Measurements from ENCODE around the gene MRPS9. TPM values are rescaled to one million over a fixed set of nuclear protein-coding genes. Genes with fewer than 3 reads are reported as not detected.
A peak's percentile ranks its signal among the peaks of the same experiment; 100 is the strongest.

MRPS9 gene
- total and polyA plus RNA-seq, 2 experiments from 2014 or later, result 12.8 to 22.2 TPM

DNA sequence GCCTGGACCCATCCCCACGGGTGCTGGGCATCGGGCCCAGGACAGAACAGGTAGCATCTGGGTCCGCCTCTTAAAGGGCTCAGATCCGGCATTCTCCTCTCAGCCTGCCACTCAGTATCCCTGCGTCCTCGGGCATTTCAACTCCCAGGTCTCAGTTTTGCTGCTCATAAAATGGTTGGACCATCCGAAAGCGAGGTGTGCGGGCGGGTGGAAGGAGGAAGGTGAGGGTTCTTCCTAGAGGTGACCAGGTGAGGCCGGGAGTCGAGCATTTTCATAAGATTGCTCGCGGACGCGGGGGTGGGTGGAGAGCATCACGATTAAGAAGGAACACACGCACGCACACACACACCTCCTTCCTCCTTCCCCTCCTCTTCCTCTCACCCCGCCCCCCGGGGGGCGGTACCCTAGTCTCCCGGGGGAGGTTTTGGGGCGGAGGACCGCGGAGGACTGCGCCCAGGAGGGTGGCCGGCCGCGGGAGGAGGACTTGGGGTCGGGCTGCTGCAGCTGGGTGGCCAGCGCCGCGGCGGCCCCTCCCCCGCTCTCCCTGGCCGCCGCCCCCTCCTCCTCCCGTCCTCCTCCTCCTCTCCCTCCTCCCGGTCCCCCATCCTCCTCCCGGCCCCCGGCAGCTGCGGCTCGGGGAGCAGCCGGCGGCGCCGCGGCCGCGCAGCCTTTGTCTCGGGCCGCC, 105.7 kb downstream of the MRPS9 start:
- no peak for TF ChIP-seq EZH2phosphoT487 (IDR thresholded peaks at IDR 0.05; ENCODE audit: insufficient read depth, low read depth)
- TF ChIP-seq EZH2 (IDR thresholded peaks at IDR 0.05; ENCODE audit: insufficient read depth, poor library complexity, severe bottlenecking), result peak; percentile 84
- H3K4me3 ChIP-seq, result peak overlapping the region; percentile 63
- no peaks in the 10 kb centered on the region for H3F3A ChIP-seq (ENCODE audit: insufficient read depth)
- no peaks in the 10 kb centered on the region for H3K9me2 ChIP-seq (ENCODE audit: insufficient read depth)
- WGBS, 2 experiments (ENCODE audit: low coverage in 1 of 2, low lambda C conversion rate in 2 of 2, missing lambda C conversion rate in 2 of 2), result 3 to 4% methylated on average over 24 to 51 of the region's 53 CpGs
- peak overlapping the region; percentile 62 for H2AFZ ChIP-seq
- no peak overlapping the region for H3K27ac ChIP-seq
- in situ Hi-C loops (cut with MboI), result no loop called here
- H3K36me3 ChIP-seq (ENCODE audit: low read depth), result no peaks in the 10 kb centered on the region
- no peaks in the 10 kb centered on the region for H3K9me3 ChIP-seq (ENCODE audit: low read depth)
- peaks cover 5% of the 10 kb centered on the region; the same call in 1 of the 2 replicates for H3K4me1 ChIP-seq (ENCODE audit: insufficient read depth)
- peak; percentile 3 for DNase-seq
- H3K27me3 ChIP-seq (replicated peaks; ENCODE audit: insufficient read depth), result peaks cover 46% of the 10 kb centered on the region
- H3K9ac ChIP-seq, result no peak overlapping the region
- H3K79me2 ChIP-seq (ENCODE audit: insufficient read depth), result no peaks in the 10 kb centered on the region
- H4K20me1 ChIP-seq (ENCODE audit: insufficient read depth), result no peaks in the 10 kb centered on the region
- H3K4me2 ChIP-seq (ENCODE audit: unreplicated experiment), result peak overlapping the region; percentile 48

DNA sequence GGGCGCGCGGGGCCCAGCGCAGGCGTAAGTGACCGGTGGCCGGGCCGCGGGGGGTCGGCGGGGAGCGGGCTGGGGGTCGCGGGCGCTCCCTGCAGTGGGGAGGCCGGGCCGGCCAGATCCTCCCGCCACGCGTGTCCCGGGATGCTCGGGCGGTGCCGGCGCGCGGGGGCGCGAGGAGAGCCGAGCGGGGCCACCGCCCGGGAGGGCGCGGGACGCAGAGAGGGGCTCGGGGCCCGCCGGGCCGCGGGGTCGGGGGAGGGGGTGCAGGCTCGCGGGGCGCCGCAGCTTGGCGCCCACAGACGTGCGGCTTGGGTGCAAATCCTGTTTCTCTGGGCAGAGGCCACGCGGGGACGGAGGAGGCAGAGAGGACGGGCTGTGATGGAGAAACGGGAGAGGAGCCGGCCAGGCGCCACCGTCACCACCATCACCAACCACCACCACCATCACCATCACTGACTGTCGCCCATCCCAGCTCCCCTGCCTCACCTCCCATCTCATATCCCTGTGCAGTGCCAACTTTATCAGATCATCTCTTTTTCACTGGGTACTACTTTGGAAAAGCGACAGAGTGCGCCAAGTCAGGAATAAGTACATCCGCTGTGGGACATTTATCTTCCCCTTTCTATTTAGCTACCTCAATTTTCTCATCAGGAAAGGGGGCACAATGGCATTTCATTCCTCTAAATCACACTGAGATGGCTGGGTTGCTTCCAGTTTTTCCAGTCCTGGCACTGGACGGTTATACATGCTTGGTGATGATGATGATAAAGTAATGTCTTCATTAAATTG, 106.5 kb downstream of the MRPS9 start:
- TF ChIP-seq EZH2phosphoT487 (IDR thresholded peaks at IDR 0.05; ENCODE audit: insufficient read depth, low read depth) (no peak), EZH2 (IDR thresholded peaks at IDR 0.05; ENCODE audit: insufficient read depth, poor library complexity, severe bottlenecking) (peak; percentile 90)
- peak; percentile 3 for DNase-seq
- Histone ChIP-seq H3K9me2 (ENCODE audit: insufficient read depth) (no peaks in the 10 kb centered on the region), H4K20me1 (ENCODE audit: insufficient read depth) (no peaks in the 10 kb centered on the region), H3K36me3 (ENCODE audit: low read depth) (no peaks in the 10 kb centered on the region), H3K9me3 (ENCODE audit: low read depth) (no peaks in the 10 kb centered on the region), H3K4me2 (ENCODE audit: unreplicated experiment) (no peak overlapping the region), H3K9ac (no peak overlapping the region), H3K4me3 (peak overlapping the region; percentile 63), H3K4me1 (ENCODE audit: insufficient read depth) (peaks cover 5% of the 10 kb centered on the region; the same call in 1 of the 2 replicates), H2AFZ (no peak overlapping the region), H3K27ac (no peak overlapping the region), H3K79me2 (ENCODE audit: insufficient read depth) (no peaks in the 10 kb centered on the region), H3K27me3 (replicated peaks; ENCODE audit: insufficient read depth) (peaks cover 53% of the 10 kb centered on the region), H3F3A (ENCODE audit: insufficient read depth) (no peaks in the 10 kb centered on the region)
- 6% methylated on average over 30 to 51 of the region's 62 CpGs for WGBS, 2 experiments (ENCODE audit: low coverage in 1 of 2, low lambda C conversion rate in 2 of 2, missing lambda C conversion rate in 2 of 2)
- in situ Hi-C loops (cut with MboI), result no loop called here

DNA sequence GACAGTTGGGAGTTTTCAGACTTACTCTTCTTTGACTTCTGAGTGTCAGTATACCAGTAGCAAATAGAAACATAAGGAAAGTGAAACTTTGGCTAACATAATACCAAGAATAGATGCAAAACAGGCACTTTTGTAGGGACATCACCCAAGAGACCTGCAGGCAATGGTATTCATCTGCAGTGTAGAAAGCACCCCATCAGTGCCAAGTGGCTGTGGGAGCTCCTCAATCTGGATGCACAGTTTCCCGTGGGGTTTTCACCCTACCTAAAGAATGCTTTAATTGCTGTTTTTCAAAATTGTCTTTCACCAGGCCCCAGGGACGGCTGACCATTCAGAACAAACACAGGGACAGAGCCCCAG, 107.1 kb downstream of the MRPS9 start:
- Histone ChIP-seq H3F3A (ENCODE audit: insufficient read depth) (no peaks in the 10 kb centered on the region), H3K79me2 (ENCODE audit: insufficient read depth) (no peaks in the 10 kb centered on the region), H2AFZ (no peak overlapping the region), H3K4me2 (ENCODE audit: unreplicated experiment) (no peak overlapping the region), H3K27ac (no peak overlapping the region), H3K4me3 (no peak overlapping the region), H3K36me3 (ENCODE audit: low read depth) (no peaks in the 10 kb centered on the region), H4K20me1 (ENCODE audit: insufficient read depth) (no peaks in the 10 kb centered on the region), H3K9ac (no peak overlapping the region), H3K9me2 (ENCODE audit: insufficient read depth) (no peaks in the 10 kb centered on the region), H3K9me3 (ENCODE audit: low read depth) (no peaks in the 10 kb centered on the region), H3K4me1 (ENCODE audit: insufficient read depth) (no peaks in the 10 kb centered on the region), H3K27me3 (replicated peaks; ENCODE audit: insufficient read depth) (peaks cover 54% of the 10 kb centered on the region)
- in situ Hi-C loops (cut with MboI), result no loop called here
- DNase-seq, result no peak
- WGBS, 2 experiments (ENCODE audit: low coverage in 1 of 2, low lambda C conversion rate in 2 of 2, missing lambda C conversion rate in 2 of 2), result 19 to 20% methylated on average over 2 of the region's 2 CpGs
- TF ChIP-seq EZH2phosphoT487 (IDR thresholded peaks at IDR 0.05; ENCODE audit: insufficient read depth, low read depth) (no peak), EZH2 (IDR thresholded peaks at IDR 0.05; ENCODE audit: insufficient read depth, poor library complexity, severe bottlenecking) (no peak)

DNA sequence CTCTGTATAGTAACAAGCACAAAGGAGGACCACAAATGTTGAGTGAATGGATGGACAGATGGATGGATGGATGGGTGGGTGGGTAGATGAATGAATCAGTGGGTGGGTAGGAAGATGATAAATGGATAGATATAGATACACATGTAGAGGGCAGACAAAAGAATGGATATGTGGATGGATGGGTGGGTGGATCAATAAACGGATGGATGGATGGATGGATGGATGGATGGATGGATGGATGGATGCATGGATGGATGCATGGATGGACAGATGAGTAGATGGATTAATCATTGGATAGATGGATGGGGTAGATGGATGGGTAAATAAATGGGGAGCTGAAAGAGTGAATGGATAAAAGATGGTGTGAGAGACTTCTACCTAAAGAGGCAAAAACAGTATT, 111.4 kb downstream of the MRPS9 start:
- 22 to 35% methylated on average over 1 of the region's 1 CpG for WGBS, 2 experiments (ENCODE audit: low coverage in 1 of 2, low lambda C conversion rate in 2 of 2, missing lambda C conversion rate in 2 of 2)
- in situ Hi-C loops (cut with MboI), result no loop called here
- TF ChIP-seq EZH2phosphoT487 (IDR thresholded peaks at IDR 0.05; ENCODE audit: insufficient read depth, low read depth) (no peak), EZH2 (IDR thresholded peaks at IDR 0.05; ENCODE audit: insufficient read depth, poor library complexity, severe bottlenecking) (no peak)

More for the DNA sequence above, 111.4 kb downstream of the MRPS9 start:
- H3K4me2 ChIP-seq (ENCODE audit: unreplicated experiment), result no peak overlapping the region
- no peaks in the 10 kb centered on the region for H4K20me1 ChIP-seq (ENCODE audit: insufficient read depth)
- no peak overlapping the region for H2AFZ ChIP-seq
- H3K9me3 ChIP-seq (ENCODE audit: low read depth), result no peaks in the 10 kb centered on the region
- H3F3A ChIP-seq (ENCODE audit: insufficient read depth), result no peaks in the 10 kb centered on the region
- no peaks in the 10 kb centered on the region for H3K36me3 ChIP-seq (ENCODE audit: low read depth)
- no peak overlapping the region for H3K4me3 ChIP-seq
- H3K4me1 ChIP-seq (ENCODE audit: insufficient read depth), result no peaks in the 10 kb centered on the region
- no peaks in the 10 kb centered on the region for H3K79me2 ChIP-seq (ENCODE audit: insufficient read depth)
- DNase-seq, result no peak
- no peak overlapping the region for H3K27ac ChIP-seq
- no peak overlapping the region for H3K9ac ChIP-seq
- peaks cover 50% of the 10 kb centered on the region for H3K27me3 ChIP-seq (replicated peaks; ENCODE audit: insufficient read depth)
- no peaks in the 10 kb centered on the region for H3K9me2 ChIP-seq (ENCODE audit: insufficient read depth)

Other genes starting within 250 kb of the MRPS9 start
- not detected in 2 replicates for gene POU3F3, start 184.0 kb upstream of the MRPS9 start, total RNA-seq (2014; rRNA removed; shearing (Covaris generic))
- not detected in 2 replicates for gene POU3F3, start 184.0 kb upstream of the MRPS9 start, polyA plus RNA-seq (2016; fragmentation: Nextera tagmentation; extraction: Ambion mirVana)
- not detected in 2 replicates for gene GPR45, start 203.7 kb downstream of the MRPS9 start, total RNA-seq (2014; rRNA removed; shearing (Covaris generic))
- not detected in 2 replicates for gene GPR45, start 203.7 kb downstream of the MRPS9 start, polyA plus RNA-seq (2016; fragmentation: Nextera tagmentation; extraction: Ambion mirVana)